HCT116 (cell line): Measurements from ENCODE around the gene PFN3. TPM values are rescaled to one million over a fixed set of nuclear protein-coding genes. Genes with fewer than 3 reads are reported as not detected.

Experiments
- ATAC-seq: fragments of 200-7000 bp; cut with Tn5 transposase; 2 replicates; pipeline ENCODE4 v1.9.1; 2020; ENCODE audit warnings: mild to moderate bottlenecking, moderate library complexity
- BruUV-seq: library from RNA; stranded (reverse); fragments of 400-500 nt; replicated peaks from 2 replicates; lab custom pipeline; 2021; lab: Mats Ljungman, UMichigan
- CTCF ChIA-PET: fragments of 300-600 bp; sonication (Branson Sonifier 250); formaldehyde crosslinking; loops from one replicate; lab custom pipeline; 2021; ENCODE audit warnings: antibody characterized with exemption; lab: Charles Lee
- POLR2A ChIA-PET: fragments of 300-600, 350-600 bp; sonication (Branson Sonifier 250); formaldehyde crosslinking; loops from one replicate; lab custom pipeline; 2021; ENCODE audit warnings: antibody characterized with exemption; lab: Charles Lee
- RAD21 ChIA-PET, 2 experiments: fragments of 300-600 bp; sonication (Branson Sonifier 250); formaldehyde crosslinking; loops; one replicate each; lab custom pipeline; 2023; ENCODE audit warnings: low total read pairs in 2 of 2; ENCODE audit not compliant: uncharacterized antibody in 2 of 2, unreplicated experiment in 2 of 2, low non-redundant PET in 1 of 2; lab: Charles Lee
- DNase-seq: peaks from one replicate; pipeline ENCODE4 v3.0.0-alpha.2; 2010; ENCODE audit warnings: low read depth, low spot score
- H2AFZ ChIP-seq: fragments of 200-600 bp; shearing (Covaris generic), sonication (generic); 2 replicates; pipeline ENCODE4 v1.6.1; 2017; ENCODE audit warnings: low read depth, mixed run types, mixed read lengths, antibody characterized with exemption, low read length; ENCODE audit not compliant: poor library complexity, severe bottlenecking
- H3K27ac ChIP-seq: 2 replicates; pipeline ENCODE4 v1.5.1; 2012; ENCODE audit warnings: low read depth, low read length
- H3K27me3 ChIP-seq: fragments of 200-600 bp; sonication (generic); 2 replicates; pipeline ENCODE4 v1.6.1; 2016; ENCODE audit warnings: mixed run types, low read length, mixed read lengths; ENCODE audit not compliant: insufficient read depth
- H3K36me3 ChIP-seq, 2 experiments: fragments of 200-500 bp in 1 of 2; fragments of 200-600 bp in 1 of 2; sonication (Bioruptor generic) in 1 of 2; sonication (generic) in 1 of 2; 2 replicates each; pipeline versions ENCODE4 v1.5.1 to v1.6.1; 2014 to 2016; ENCODE audit warnings: low read length in 2 of 2, inconsistent platforms in 1 of 2, mixed read lengths in 1 of 2, mixed run types in 1 of 2; ENCODE audit not compliant: insufficient read depth in 2 of 2, control insufficient read depth in 1 of 2
- H3K4me1 ChIP-seq, 2 experiments: fragments of 200-600 bp in 1 of 2; sonication (generic) in 1 of 2; 2 replicates each; pipeline versions ENCODE4 v1.5.1 to v1.6.1; 2012 to 2017; ENCODE audit warnings: low read length in 2 of 2, inconsistent platforms in 1 of 2, mild to moderate bottlenecking in 1 of 2, mixed read lengths in 1 of 2, mixed run types in 1 of 2, moderate library complexity in 1 of 2; ENCODE audit not compliant: insufficient read depth in 2 of 2, control insufficient read depth in 1 of 2
- H3K4me2 ChIP-seq: fragments of 200-600 bp; sonication (generic); 2 replicates; pipeline ENCODE4 v1.6.1; 2017; ENCODE audit warnings: mixed run types, low read length, mixed read lengths
- H3K4me3 ChIP-seq, 2 experiments: fragments of 200-600 bp in 1 of 2; sonication (generic) in 1 of 2; replicated peaks in 1 of 2; 2 replicates each; pipeline ENCODE4 v1.5.1; 2011 to 2016; ENCODE audit warnings: low read length in 2 of 2, control low read depth in 1 of 2, low read depth in 1 of 2, mild to moderate bottlenecking in 1 of 2, mixed read lengths in 1 of 2, mixed run types in 1 of 2
- H3K79me2 ChIP-seq: fragments of 200-600 bp; sonication (generic); 2 replicates; pipeline ENCODE4 v1.6.1; 2017; ENCODE audit warnings: mild to moderate bottlenecking, mixed run types, low read length, moderate library complexity, mixed read lengths; ENCODE audit not compliant: insufficient read depth
- H3K9ac ChIP-seq: fragments of 200-600 bp; sonication (generic); 2 replicates; pipeline ENCODE4 v1.6.1; 2016; ENCODE audit warnings: low read length, mixed read lengths
- H3K9me2 ChIP-seq: fragments of 200-600 bp; sonication (generic), shearing (Covaris generic); 2 replicates; pipeline ENCODE4 v1.6.1; 2017; ENCODE audit warnings: mixed run types, mild to moderate bottlenecking, moderate library complexity; ENCODE audit not compliant: insufficient read depth
- H3K9me3 ChIP-seq, 2 experiments: fragments of 200-500 bp in 1 of 2; fragments of 200-600 bp in 1 of 2; sonication (Bioruptor generic) in 1 of 2; sonication (generic) in 1 of 2; 2 replicates each; pipeline ENCODE4 v1.6.1; 2014 to 2017; ENCODE audit warnings: low read length in 2 of 2, mixed read lengths in 2 of 2, inconsistent platforms in 1 of 2, low read depth in 1 of 2, mild to moderate bottlenecking in 1 of 2, mixed run types in 1 of 2, moderate library complexity in 1 of 2; ENCODE audit not compliant: control insufficient read depth in 1 of 2, insufficient read depth in 1 of 2
- H4K20me1 ChIP-seq: fragments of 200-600 bp; sonication (generic), shearing (Covaris generic); 2 replicates; pipeline ENCODE4 v1.6.1; 2017; ENCODE audit warnings: mixed run types, mild to moderate bottlenecking, moderate library complexity; ENCODE audit not compliant: insufficient read depth
- ATF3 ChIP-seq: IDR thresholded peaks from 2 replicates; pipeline ENCODE4 v1.6.1; 2012
- CEBPB ChIP-seq: IDR thresholded peaks from 2 replicates; pipeline ENCODE4 v1.6.1; 2012; ENCODE audit warnings: low read depth
- EGR1 ChIP-seq: IDR thresholded peaks from 2 replicates; pipeline ENCODE4 v1.6.1; 2012; ENCODE audit warnings: low read depth
- FOSL1 ChIP-seq: IDR thresholded peaks from 2 replicates; pipeline ENCODE4 v1.6.1; 2012; ENCODE audit warnings: low read depth
- POLR2AphosphoS5 ChIP-seq: IDR thresholded peaks from 2 replicates; pipeline ENCODE4 v1.6.1; 2011; ENCODE audit warnings: mild to moderate bottlenecking, low read depth, low read length, moderate library complexity
- SIN3A ChIP-seq: IDR thresholded peaks from 2 replicates; pipeline ENCODE4 v1.6.1; 2012; ENCODE audit warnings: low read depth
- SRF ChIP-seq: IDR thresholded peaks from 2 replicates; pipeline ENCODE4 v1.6.1; 2012; ENCODE audit warnings: low read depth
- YY1 ChIP-seq: IDR thresholded peaks from 2 replicates; pipeline ENCODE4 v1.6.1; 2011; ENCODE audit warnings: low read length, low read depth, moderate library complexity, mild to moderate bottlenecking; ENCODE audit not compliant: insufficient replicate concordance; ENCODE audit errors: extremely low read depth
- ZFX ChIP-seq: fragments of 450-650 bp; IDR thresholded peaks from 2 replicates; pipeline ENCODE4 v1.6.1; 2017
- intact Hi-C: fragments of 100-400 bp; cut with micrococcal nuclease; formaldehyde crosslinking; loops from 2 replicates; pipeline ENCODE4 v1.10.0; 2022
- total RNA-seq: library from RNA; stranded (reverse); gene quantifications from one replicate; pipeline ENCODE4 v1.2.1, GENCODE V29; 2021; ENCODE audit not compliant: unreplicated experiment

Gene PFN3
- total RNA-seq, 1 experiment from 2014 or later = not detected

- Histone ChIP-seq H3K4me1 (peaks cover 9 to 56% of the 10 kb centered on the region in 2 experiments), H3K9ac (peak within 1 kb of the TSS; percentile 99), H3K27ac (peak within 1 kb of the TSS; percentile 95)
- TF ChIP-seq SRF (no peak), SIN3A (no peak), CEBPB (no peak), POLR2AphosphoS5 (peak; percentile 59), YY1 (no peak), ATF3 (no peak), FOSL1 (no peak), EGR1 (no peak), ZFX (peak; percentile 50; the same call in 1 of the 2 replicates)
- TF ChIP-seq, all 23 proteins: peak for 2
- CTCF ChIA-PET = interaction anchor here (1.0 to 6.3 kb wide), 6 partner anchors 8 to 56 kb away, joined by 3 to 53 read pairs (median 6); partner anchors contain the start of genes GRK6 and PDLIM7
- Histone ChIP-seq H4K20me1 (peaks cover 3% of the 10 kb centered on the region; the same call in 1 of the 2 replicates), H3K4me2 (peak within 1 kb of the TSS; percentile 99), H3K9me3 (no peaks in the 10 kb centered on the region), H2AFZ (no peak within 1 kb of the TSS), H3K79me2 (peaks cover 71% of the 10 kb centered on the region), H3K9me2 (no peaks in the 10 kb centered on the region), H3K27me3 (no peaks in the 10 kb centered on the region), H3K4me3 (peak within 1 kb of the TSS; percentile 55 to 86), H3K36me3 (peaks cover 0 to 17% of the 10 kb centered on the region in 2 experiments; a peak in 2 of 4 replicates)
- POLR2A ChIA-PET = interaction anchor here (0.9 to 2.4 kb wide), 6 partner anchors 9 to 94 kb away, joined by 3 to 10 read pairs (median 5); partner anchors contain the start of genes GRK6, LMAN2 and PDLIM7
- DNase-seq = no peak
- RAD21 ChIA-PET = interaction anchor here in 1 of 2 experiments (1.0 to 1.5 kb wide), 2 partner anchors 41 to 56 kb away, joined by 3 to 5 read pairs; no protein-coding TSS in a partner anchor
- ATAC-seq = peak; percentile 44
- BruUV-seq = no TSS peak
- intact Hi-C loops = no loop called here
Measured at GRCh38 chr5:177446200-177447065, 46.0 kb upstream of the PFN3 start, which contains the start of gene PRR7. Gene PRR7, plus strand, starts transcription at chr5:177446814. Its CDS starts 8,254 bp downstream, at chr5:177455068.
